ENCODE measurements around the gene THAP10. TPM values are rescaled to one million over a fixed set of nuclear protein-coding genes. Genes with fewer than 3 reads are reported as not detected.

THAP10 gene
- total RNA-seq = 1 to 10 TPM; 3.9 to 5.4 (median 4.9) TPM

GRCh38 chr15:70892002-70892911 lies at the start of gene THAP10, which contains the start of gene LRRC49:
Gene THAP10, minus strand, starts transcription at chr15:70892433. Its CDS starts 161 bp downstream, at chr15:70892272.
Gene LRRC49, plus strand, starts transcription at chr15:70892826. Its CDS starts 69 bp downstream, at chr15:70892895.
- Histone ChIP-seq H3K27me3 (no peaks in the 10 kb centered on the region), H3K4me1 (peaks cover 0 to 5% of the 10 kb centered on the region in 2 donors), H3K9me3 (no peaks in the 10 kb centered on the region), H3K36me3 (no peaks in the 10 kb centered on the region), H3K4me3 (replicated peaks in 1 of 3) (peak within 1 kb of the TSS; percentile 12 to 54 (median 53)), H3K27ac (peak within 1 kb of the TSS; percentile 6 to 57 (median 47))
- intact Hi-C loops (cut with DNase I) = no loop called here
- DNase-seq = peak; percentile 92 to 93
- TF ChIP-seq CTCF (IDR thresholded peaks at IDR 0.05) = no peak
- TF ChIP-seq POLR2A (IDR thresholded peaks at IDR 0.05) = peak in 1 of 2 donors; percentile 38
- 0 to 1% methylated on average over 22 to 29 of the region's 61 CpGs for WGBS, 2 donors

GRCh38 chr15:70936326-70936725 lies 44.1 kb upstream of the THAP10 start:
- TF ChIP-seq CTCF (IDR thresholded peaks at IDR 0.05) (no peak), POLR2A (IDR thresholded peaks at IDR 0.05) (no peak)
- WGBS, 2 donors = 16 to 31% methylated on average over 4 of the region's 4 CpGs
- intact Hi-C loops (cut with DNase I) = no loop called here
- H3K27me3 ChIP-seq = no peaks in the 10 kb centered on the region
- no peak overlapping the region for H3K27ac ChIP-seq
- no peak overlapping the region for H3K4me3 ChIP-seq (replicated peaks in 1 of 3)
- no peaks in the 10 kb centered on the region for H3K9me3 ChIP-seq
- H3K4me1 ChIP-seq = peaks cover 0 to 7% of the 10 kb centered on the region in 2 donors
- peak; percentile 40 to 49 for DNase-seq
- no peaks in the 10 kb centered on the region for H3K36me3 ChIP-seq

- no peaks in the 10 kb centered on the region for H3K36me3 ChIP-seq
- DNase-seq = no peak
- no peaks in the 10 kb centered on the region for H3K27me3 ChIP-seq
- peaks cover 0 to 7% of the 10 kb centered on the region in 2 donors for H3K4me1 ChIP-seq
- WGBS, 2 donors = 89 to 95% methylated on average over 3 of the region's 3 CpGs
- intact Hi-C loops (cut with DNase I) = no loop called here
- no peak for TF ChIP-seq CTCF (IDR thresholded peaks at IDR 0.05)
- no peak for TF ChIP-seq POLR2A (IDR thresholded peaks at IDR 0.05)
- H3K4me3 ChIP-seq (replicated peaks in 1 of 3) = no peak overlapping the region
- H3K9me3 ChIP-seq = no peaks in the 10 kb centered on the region
- no peak overlapping the region for H3K27ac ChIP-seq
These were observed 43.4 kb upstream of the THAP10 start for GRCh38 chr15:70935631-70936030.

GRCh38 chr15:70933411-70933810 lies 41.2 kb upstream of the THAP10 start:
- Histone ChIP-seq H3K36me3 (no peaks in the 10 kb centered on the region), H3K4me1 (peaks cover 0 to 7% of the 10 kb centered on the region in 2 donors), H3K4me3 (replicated peaks in 1 of 3) (no peak overlapping the region), H3K27me3 (no peaks in the 10 kb centered on the region), H3K9me3 (no peaks in the 10 kb centered on the region), H3K27ac (no peak overlapping the region)
- intact Hi-C loops (cut with DNase I) = no loop called here
- 63 to 83% methylated on average over 3 of the region's 3 CpGs for WGBS, 2 donors
- TF ChIP-seq POLR2A (IDR thresholded peaks at IDR 0.05) = no peak
- TF ChIP-seq CTCF (IDR thresholded peaks at IDR 0.05) = no peak
- no peak for DNase-seq

- Histone ChIP-seq H3K27ac (no peak overlapping the region), H3K27me3 (no peaks in the 10 kb centered on the region), H3K36me3 (no peaks in the 10 kb centered on the region), H3K9me3 (no peaks in the 10 kb centered on the region), H3K4me1 (peaks cover 0 to 7% of the 10 kb centered on the region in 2 donors), H3K4me3 (replicated peaks in 1 of 3) (no peak overlapping the region)
- DNase-seq = no peak
- TF ChIP-seq POLR2A (IDR thresholded peaks at IDR 0.05) = no peak
- TF ChIP-seq CTCF (IDR thresholded peaks at IDR 0.05) = no peak
- intact Hi-C loops (cut with DNase I) = no loop called here
- WGBS, 2 donors = 77 to 85% methylated on average over 2 of the region's 2 CpGs
These were observed 40.2 kb upstream of the THAP10 start for GRCh38 chr15:70932397-70932796.

All from thyroid gland (tissue), 4 donors.